ENCODE data around the gene DYNLL2. TPM values are rescaled to one million over a fixed set of nuclear protein-coding genes. Genes with fewer than 3 reads are reported as not detected.
"Not testable (repeated sequence)": the region's sequence is repeated elsewhere in the genome, so short reads cannot be mapped to it uniquely, and the experiment has no call there.

The DYNLL2 gene
- total and polyA plus RNA-seq, 2 experiments from 2014 or later = 1.5 to 11.3 TPM

- no peak for DNase-seq
- no peaks in the 10 kb centered on the region for H3K4me1 ChIP-seq (ENCODE audit: insufficient read depth)
- peaks cover 28% of the 10 kb centered on the region for H3K27me3 ChIP-seq (replicated peaks; ENCODE audit: insufficient read depth)
- no peaks in the 10 kb centered on the region for H3K9me2 ChIP-seq (ENCODE audit: insufficient read depth)
- H3K4me3 ChIP-seq = no peak overlapping the region
- TF ChIP-seq EZH2phosphoT487 (IDR thresholded peaks at IDR 0.05; ENCODE audit: insufficient read depth, low read depth) (no peak), EZH2 (IDR thresholded peaks at IDR 0.05; ENCODE audit: insufficient read depth, poor library complexity, severe bottlenecking) (no peak)
- WGBS, 2 experiments (ENCODE audit: low coverage in 1 of 2, low lambda C conversion rate in 2 of 2, missing lambda C conversion rate in 2 of 2) = 7 to 9% methylated on average over 1 of the region's 1 CpG
- no peaks in the 10 kb centered on the region for H3F3A ChIP-seq (ENCODE audit: insufficient read depth)
- no peaks in the 10 kb centered on the region for H3K9me3 ChIP-seq (ENCODE audit: low read depth)
- no peak overlapping the region for H3K9ac ChIP-seq
- H3K4me2 ChIP-seq (ENCODE audit: unreplicated experiment) = no peak overlapping the region
- H3K79me2 ChIP-seq (ENCODE audit: insufficient read depth) = no peaks in the 10 kb centered on the region
- H2AFZ ChIP-seq = no peak overlapping the region
- H3K36me3 ChIP-seq (ENCODE audit: low read depth) = no peaks in the 10 kb centered on the region
- H4K20me1 ChIP-seq (ENCODE audit: insufficient read depth) = no peaks in the 10 kb centered on the region
- no peak overlapping the region for H3K27ac ChIP-seq
- in situ Hi-C loops (cut with MboI) = no loop called here
Measured at GRCh38 chr17:58072862-58073261, 10.4 kb upstream of the DYNLL2 start.

DNA sequence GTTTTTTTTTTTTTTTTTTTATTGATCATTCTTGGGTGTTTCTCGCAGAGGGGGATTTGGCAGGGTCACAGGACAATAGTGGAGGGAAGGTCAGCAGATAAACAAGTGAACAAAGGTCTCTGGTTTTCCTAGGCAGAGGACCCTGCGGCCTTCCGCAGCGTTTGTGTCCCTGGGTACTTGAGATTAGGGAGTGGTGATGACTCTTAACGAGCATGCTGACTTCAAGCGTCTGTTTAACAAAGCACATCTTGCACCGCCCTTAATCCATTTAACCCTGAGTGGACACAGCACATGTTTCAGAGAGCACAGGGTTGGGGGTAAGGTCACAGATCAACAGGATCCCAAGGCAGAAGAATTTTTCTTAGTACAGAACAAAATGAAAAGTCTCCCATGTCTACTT is 10.0 kb upstream of the DYNLL2 start:
- H3K4me1 ChIP-seq (ENCODE audit: insufficient read depth); H3K9me2 ChIP-seq (ENCODE audit: insufficient read depth); H3K4me2 ChIP-seq (ENCODE audit: unreplicated experiment); H3K4me3 ChIP-seq; H3K79me2 ChIP-seq (ENCODE audit: insufficient read depth); DNase-seq; in situ Hi-C loops (cut with MboI); H3F3A ChIP-seq (ENCODE audit: insufficient read depth); H3K27ac ChIP-seq; H2AFZ ChIP-seq; H4K20me1 ChIP-seq (ENCODE audit: insufficient read depth); H3K9me3 ChIP-seq (ENCODE audit: low read depth); H3K9ac ChIP-seq; H3K36me3 ChIP-seq (ENCODE audit: low read depth): not testable (repeated sequence)
- WGBS, 2 experiments (ENCODE audit: low coverage in 1 of 2, low lambda C conversion rate in 2 of 2, missing lambda C conversion rate in 2 of 2) = 29 to 36% methylated on average over 6 to 7 of the region's 7 CpGs
- H3K27me3 ChIP-seq (replicated peaks; ENCODE audit: insufficient read depth) = peaks cover 28% of the 10 kb centered on the region

- H3K4me1 ChIP-seq (ENCODE audit: insufficient read depth); H3K9me2 ChIP-seq (ENCODE audit: insufficient read depth); in situ Hi-C loops (cut with MboI); H3K79me2 ChIP-seq (ENCODE audit: insufficient read depth); H3K9ac ChIP-seq; H3K27ac ChIP-seq; DNase-seq; H3K36me3 ChIP-seq (ENCODE audit: low read depth); H3K4me3 ChIP-seq; H3K4me2 ChIP-seq (ENCODE audit: unreplicated experiment); H3K9me3 ChIP-seq (ENCODE audit: low read depth); H2AFZ ChIP-seq; H4K20me1 ChIP-seq (ENCODE audit: insufficient read depth); H3F3A ChIP-seq (ENCODE audit: insufficient read depth): not testable (repeated sequence)
- H3K27me3 ChIP-seq (replicated peaks; ENCODE audit: insufficient read depth) = peaks cover 39% of the 10 kb centered on the region
- 75% methylated on average over 19 of the region's 28 CpGs; no CpG with 5 or more reads in 1 of the 2 experiments for WGBS, 2 experiments (ENCODE audit: low coverage in 1 of 2, low lambda C conversion rate in 2 of 2, missing lambda C conversion rate in 2 of 2)
Measured at GRCh38 chr17:58074406-58074805, 8.8 kb upstream of the DYNLL2 start.

GRCh38 chr17:58079300-58080033 is 3.8 kb upstream of the DYNLL2 start:
- Histone ChIP-seq H3K9me3 (ENCODE audit: low read depth) (no peaks in the 10 kb centered on the region), H3K27me3 (replicated peaks; ENCODE audit: insufficient read depth) (peaks cover 22% of the 10 kb centered on the region; the same call in 1 of the 2 replicates), H3K4me1 (ENCODE audit: insufficient read depth) (0 out of 2 replicates have a peak, but pooled peaks cover 4% of the 10 kb centered on the region), H3K9me2 (ENCODE audit: insufficient read depth) (no peaks in the 10 kb centered on the region), H3K27ac (no peak overlapping the region), H3K4me3 (no peak overlapping the region), H3F3A (ENCODE audit: insufficient read depth) (no peaks in the 10 kb centered on the region), H3K36me3 (ENCODE audit: low read depth) (no peaks in the 10 kb centered on the region), H3K4me2 (ENCODE audit: unreplicated experiment) (no peak overlapping the region), H4K20me1 (ENCODE audit: insufficient read depth) (no peaks in the 10 kb centered on the region), H2AFZ (no peak overlapping the region), H3K9ac (no peak overlapping the region), H3K79me2 (ENCODE audit: insufficient read depth) (peaks cover 10% of the 10 kb centered on the region)
- in situ Hi-C loops (cut with MboI) = no loop called here
- 11 to 17% methylated on average over 6 of the region's 6 CpGs for WGBS, 2 experiments (ENCODE audit: low coverage in 1 of 2, low lambda C conversion rate in 2 of 2, missing lambda C conversion rate in 2 of 2)
- TF ChIP-seq EZH2 (IDR thresholded peaks at IDR 0.05; ENCODE audit: insufficient read depth, poor library complexity, severe bottlenecking) (no peak), EZH2phosphoT487 (IDR thresholded peaks at IDR 0.05; ENCODE audit: insufficient read depth, low read depth) (no peak)
- no peak for DNase-seq

All from GM23248 (cell line).